GM21619 (cell line): Measurements from ENCODE around the gene CNGA1.

Experiments
- ATAC-seq: cut with Tn5 transposase; IDR thresholded peaks from one replicate; pipeline ENCODE4 v1.9.1; 2021; ENCODE audit not compliant: unreplicated experiment

The CNGA1 gene

DNA sequence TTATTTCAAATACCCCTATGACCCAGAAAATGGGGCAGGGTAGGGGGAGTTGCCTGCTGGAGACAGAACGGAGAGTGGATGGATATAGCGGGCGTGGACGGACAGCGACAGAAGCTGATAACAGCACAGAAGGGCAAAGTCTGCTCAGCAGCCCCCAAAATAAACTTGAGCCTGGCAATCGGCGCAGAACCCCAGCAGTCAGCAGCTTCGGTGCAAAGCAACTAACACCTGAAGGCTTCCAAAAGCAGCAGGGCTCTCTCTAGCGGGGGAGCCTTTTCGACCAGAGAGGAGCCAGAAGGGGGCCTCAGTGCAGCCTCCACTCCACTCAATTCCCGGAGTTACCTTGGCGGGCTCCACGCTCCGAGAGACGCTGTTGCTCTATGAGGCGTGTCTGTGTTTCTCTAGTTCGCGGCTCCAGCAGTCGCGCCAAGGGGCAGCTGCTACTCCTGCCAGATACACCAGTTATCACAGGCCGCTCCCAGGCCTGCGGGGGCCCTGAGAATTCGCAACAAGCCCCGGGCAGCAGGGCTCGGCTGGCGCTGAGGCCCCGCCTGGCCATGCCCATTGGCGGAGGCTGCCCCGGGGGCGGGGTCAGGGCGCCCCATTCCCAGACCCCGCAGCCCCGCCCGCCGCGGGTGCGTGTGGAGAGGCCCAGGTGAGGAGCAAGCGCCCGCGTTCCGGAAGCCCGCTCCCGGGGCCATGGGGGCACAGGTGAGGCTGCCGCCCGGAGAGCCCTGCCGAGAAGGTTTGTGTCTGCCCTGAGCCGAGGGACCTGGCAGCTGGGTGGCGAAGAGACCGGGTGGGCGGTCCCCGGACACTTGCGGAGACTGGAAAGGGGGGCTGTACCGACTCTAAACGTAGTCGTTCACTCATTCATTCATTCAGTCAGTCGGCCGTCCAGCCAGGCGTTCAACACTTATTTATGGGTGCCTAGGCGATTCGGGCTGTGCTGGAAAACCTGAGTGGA is at the start of gene CNGA1, which contains the start of gene NIPAL1:
Gene CNGA1, minus strand, starts transcription at position 541 of the 967 bp plus-strand sequence. CDS start 63,992 bp downstream, outside the sequence.
Gene NIPAL1, plus strand, starts transcription at position 632 of the 967 bp plus-strand sequence. Its CDS starts 68 bp downstream, at position 700.
- ATAC-seq: peak; percentile 81

DNA sequence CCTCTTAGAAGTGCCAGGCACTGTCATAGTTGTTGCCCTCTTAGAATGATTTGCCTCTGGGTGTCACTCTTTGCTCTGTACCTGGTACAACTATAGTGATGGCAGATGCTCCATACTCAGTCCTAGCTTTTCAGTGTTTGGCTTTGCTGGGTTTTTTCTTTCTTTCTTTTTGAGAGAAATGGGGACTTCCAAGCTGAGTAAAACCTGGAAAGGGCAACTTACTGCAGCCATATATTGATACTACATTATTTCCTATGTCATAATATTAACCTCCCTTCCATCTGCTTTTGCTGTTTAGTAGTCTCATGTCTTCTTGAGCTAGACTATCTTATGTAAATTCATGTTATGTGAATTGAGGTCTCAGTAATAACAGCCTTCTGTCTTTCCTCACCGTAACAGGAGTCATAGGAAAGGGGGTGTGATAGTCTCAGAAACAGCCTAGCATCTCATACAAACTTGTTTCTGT is 49.1 kb upstream of the CNGA1 start:
- ATAC-seq: peak; percentile 69

DNA sequence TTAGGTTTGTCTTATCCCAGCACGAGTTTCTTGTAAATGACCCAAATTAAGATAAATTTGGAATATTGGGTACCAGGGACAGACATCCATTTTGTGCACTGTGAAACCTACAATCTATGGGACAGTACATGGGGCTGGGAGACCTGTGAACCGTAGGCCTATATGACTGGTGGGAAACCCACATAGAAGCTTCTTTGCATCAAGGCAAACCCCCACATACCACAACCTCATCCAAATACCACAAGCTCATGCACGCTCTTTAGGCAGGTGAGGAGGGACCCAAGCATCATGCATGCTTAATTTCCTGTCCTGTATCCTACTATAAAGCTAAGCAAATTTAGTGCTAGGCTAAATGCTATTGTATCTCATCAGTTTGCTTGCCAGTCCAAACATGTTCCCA is 47.9 kb upstream of the CNGA1 start:
- peak; percentile 49 for ATAC-seq

DNA sequence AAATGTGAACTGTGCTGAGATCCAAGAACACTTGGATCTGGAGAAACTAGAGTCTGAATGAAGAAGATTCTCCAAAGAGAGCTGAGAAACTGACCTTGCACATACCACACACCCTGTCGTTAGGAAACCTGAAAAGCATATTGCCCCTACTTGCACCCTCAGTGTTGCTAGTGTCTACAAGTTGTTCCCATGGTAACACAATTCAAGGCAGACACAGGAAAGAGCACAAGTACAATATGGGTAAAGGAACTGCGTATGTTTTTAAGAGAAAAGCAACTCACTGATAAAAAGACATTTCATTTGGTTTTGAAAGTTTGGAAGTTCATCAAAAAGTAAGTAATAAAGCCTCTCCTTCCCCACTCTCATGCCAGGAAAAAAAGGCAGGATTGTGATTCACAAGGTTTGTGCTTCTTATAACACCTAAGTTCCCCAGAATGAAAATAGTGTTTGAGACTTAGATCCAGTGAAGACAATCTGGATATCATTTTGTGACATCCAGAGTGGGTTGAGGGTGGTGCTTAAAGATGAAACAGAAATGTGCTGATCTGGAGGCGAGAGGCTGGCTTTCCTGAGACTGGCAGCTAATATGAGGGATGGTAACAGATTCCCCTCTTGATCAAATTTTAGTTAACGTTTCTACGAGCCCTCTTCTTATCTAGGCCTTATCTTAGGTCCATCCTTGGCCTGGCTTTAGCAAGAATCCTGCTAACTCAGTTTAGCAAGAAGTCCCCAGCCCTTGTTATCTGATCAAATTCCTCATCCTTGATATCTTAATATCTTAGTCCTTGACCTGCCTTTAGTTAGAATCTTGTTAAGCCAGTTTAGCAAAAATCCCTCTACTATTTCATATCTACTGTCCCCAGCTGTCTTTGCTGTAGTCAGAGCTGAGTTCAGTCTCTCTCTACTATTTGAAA is 42.4 kb upstream of the CNGA1 start:
- no peak for ATAC-seq

DNA sequence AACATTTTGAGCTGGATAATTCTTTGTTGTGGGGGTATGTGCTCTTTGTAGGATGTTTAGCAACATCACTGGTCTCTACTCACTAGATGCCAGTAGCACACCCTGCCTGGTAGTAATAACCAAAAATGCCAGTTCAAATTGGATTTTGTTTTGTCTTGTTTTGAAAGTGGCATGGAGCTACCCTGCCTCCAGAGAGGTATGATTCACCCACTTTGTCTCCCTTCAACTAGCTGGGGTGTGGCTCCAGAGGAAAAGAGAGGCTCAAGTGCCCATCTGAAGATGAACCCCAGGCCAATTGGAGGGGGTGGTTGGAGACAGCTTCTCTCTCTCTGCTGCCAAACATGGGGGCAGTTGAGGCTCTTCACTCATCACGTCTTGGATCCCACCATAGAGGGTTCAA is 34.6 kb upstream of the CNGA1 start:
- no peak for ATAC-seq

DNA sequence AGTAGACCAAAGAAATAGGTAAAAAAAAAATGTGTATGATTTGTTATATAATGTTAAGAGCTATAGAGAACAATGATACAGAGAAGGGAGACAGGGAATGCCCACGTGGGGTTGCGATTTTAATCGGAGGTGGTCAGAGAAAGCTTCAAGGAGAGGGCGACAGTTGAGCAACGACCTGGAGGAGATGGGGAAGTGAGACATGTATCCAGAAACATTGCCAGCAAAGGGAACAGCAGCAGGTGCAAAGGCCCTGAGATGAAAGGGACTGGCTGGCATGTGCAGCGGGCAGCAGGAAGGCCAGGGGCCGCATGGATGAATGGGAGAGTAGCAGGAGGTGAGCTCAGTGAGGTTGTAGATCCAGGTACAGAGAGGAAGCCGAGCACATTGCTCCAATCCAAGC is 33.0 kb upstream of the CNGA1 start:
- no peak for ATAC-seq

DNA sequence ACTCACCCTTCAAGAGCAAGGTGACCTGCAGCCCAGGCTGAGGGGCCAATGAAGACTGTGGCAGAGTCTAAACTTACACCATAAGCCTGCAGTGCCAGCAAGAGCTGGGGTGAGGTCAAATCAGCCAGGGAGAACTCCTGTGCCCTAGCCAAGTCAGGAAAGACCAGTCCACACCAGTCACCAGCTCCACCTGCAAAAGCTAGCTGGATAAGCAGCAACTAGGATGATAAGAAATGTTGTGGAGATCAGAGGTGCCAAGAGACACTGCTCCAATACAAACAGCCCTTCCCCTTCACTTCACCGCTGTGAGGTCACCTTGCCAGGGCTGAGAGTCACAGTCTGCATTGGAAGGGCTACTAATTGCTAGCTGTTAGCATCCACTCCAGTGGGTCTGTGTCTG is 31.4 kb upstream of the CNGA1 start:
- no peak for ATAC-seq

DNA sequence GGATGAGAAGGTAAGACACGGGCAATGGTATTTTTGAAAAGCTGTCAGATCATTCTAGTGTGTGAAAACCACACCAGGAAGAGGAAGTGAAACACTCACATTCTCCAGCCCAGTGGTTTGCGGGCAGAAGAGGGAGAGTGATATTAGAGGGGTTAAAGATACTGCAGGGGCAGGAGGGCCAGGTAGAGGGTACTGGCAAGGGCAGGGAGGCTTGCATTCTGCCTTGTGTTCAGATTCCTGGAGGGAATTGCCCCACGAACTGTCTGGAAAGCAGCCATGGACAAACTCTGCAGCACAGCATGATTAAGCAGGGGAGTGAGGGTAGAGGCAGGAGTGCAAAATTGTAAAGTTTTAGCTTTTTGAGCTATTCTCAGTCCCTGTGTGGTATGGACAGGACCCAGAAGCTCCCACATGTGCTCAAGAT is 31.0 kb upstream of the CNGA1 start:
- peak; percentile 98 for ATAC-seq

DNA sequence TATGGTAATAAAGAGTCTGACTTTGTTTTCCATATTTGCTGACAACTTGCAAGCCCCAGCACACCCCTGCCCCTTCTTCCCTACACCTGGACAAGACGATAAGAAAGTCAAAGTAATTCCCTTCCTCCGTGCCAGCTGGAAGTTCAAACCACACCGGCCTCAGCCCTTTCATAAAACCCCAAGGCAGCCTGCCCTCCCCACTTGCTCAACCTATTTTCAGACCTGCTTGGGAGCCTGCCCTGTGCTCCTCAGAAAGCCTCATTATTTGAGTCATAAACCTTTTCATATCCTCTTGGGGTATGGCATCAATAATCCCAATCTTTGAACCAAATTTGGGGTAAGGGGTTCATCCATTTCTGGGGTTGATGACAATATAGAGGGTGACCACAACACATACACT is 29.6 kb upstream of the CNGA1 start:
- ATAC-seq: no peak

DNA sequence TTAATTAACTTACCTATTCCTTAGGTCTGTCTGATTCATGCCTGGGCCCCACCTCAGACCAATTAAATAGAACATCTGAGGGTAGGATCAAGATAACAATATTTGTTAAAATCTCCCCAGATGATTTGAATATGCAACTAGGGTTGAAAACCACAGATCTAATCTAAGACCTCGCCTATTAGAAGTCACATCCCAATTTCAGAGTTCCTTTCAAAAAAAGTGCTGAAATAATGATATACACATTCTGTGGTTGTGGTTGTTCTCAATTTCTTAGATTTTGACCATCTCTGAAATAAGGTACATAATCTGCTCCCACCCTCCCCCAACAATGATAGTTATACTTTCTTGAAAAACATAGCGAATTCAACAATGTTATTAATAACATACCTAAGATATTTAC is 27.8 kb upstream of the CNGA1 start:
- ATAC-seq: no peak

DNA sequence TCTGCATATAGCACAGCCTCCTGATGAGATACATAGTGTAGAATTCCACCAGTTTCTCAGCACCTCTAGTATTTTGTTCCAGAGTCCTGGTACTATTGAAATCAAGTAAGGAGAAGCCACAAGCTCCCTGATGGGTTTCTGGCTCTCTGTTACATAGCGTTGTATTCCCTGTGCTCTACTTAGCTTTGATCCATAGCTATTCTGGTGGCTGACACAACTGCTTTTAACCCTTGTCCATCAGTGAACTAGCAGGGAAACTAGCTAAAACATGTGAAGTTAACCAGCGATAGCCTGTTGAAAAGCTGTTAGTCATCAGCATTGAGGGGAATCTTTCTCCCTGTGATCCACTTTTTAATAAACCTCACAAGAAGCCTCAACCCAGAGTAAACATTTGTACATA is 27.0 kb upstream of the CNGA1 start:
- ATAC-seq: no peak

DNA sequence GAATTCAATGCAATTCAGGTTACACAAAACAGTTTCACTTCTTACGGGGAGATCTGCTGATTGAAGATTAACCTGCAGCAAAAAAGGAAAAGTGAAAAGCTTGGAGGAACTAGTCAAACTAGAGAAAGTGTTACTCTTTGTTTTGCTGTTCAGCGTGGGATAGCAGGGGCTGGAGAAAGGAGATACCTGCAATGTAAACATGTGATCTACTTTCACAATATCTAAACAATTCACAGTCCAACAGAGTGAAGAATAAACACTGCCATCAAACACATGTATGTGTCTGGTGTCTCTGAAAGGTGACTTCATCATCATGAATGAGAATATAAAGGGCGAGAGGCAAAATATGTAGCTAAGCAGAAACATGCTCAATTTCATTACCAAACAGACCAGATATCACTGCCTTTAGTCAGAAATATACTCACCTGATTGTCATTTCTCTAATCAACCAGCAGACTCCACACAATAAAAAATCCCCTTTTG is 26.5 kb upstream of the CNGA1 start:
- ATAC-seq: no peak

DNA sequence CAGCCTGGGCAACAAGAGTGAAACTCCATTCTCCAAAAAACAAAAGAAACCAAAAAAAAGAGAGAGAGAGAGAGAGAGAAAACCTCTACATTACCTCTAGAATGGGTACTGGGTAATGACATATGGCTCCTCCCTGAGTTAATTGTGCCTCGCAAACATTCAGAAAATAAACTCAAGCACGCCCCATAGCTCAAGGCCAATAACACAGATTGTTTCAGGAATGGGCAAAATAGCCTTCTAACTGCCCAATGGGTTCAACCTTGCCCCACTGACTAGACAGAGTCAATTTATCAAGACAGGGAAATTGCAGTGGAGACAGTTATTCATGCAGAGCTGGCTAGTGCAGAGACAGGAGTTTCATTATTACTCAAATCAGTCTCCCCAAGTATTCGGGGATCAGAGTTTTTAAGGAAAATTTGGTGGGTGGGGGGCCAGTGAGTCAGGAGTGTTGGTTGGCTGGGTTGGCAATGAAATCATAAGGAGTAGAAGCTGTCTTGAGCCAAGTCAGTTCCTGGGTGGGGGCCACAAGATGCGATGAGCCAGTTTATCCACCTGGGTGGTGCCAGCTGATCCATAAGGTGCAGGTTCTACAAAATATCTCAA is 25.2 kb upstream of the CNGA1 start:
- no peak for ATAC-seq

DNA sequence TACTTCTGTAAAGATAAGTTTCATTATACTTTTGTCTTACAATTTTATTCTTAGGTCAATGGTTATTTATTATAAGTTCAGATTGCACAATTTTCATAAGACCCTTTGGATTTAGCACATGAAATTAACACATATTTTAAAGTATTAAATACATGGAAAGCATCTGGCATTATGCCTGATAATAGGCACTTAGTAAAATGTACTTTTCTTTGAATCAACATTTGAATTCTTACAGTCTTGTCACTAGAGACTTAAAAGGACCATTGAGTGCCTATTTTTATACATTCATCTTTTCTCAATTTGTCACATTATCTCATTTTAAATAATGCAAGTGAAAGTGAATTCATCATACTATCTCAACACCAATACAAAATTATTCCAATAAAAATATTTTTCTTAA is 23.1 kb upstream of the CNGA1 start:
- ATAC-seq: no peak

DNA sequence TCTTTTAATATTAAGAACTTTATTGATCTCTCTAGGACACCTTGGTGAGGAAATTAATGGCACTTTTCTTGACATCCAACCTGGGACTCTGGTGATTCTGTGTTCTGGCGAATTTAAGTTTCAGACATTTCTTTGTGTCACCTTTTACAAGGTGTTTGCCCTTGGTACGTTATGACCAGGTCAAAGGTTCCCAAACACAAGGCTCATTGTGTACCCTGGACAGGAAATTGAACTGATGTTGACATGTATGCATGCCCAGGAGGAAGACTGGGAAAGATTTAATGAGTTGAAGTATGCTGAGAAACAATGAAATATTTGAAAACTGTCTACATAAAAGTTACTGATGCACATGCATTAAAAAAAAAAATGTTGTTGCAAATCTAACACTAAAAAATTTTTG is 22.2 kb upstream of the CNGA1 start:
- ATAC-seq: no peak

DNA sequence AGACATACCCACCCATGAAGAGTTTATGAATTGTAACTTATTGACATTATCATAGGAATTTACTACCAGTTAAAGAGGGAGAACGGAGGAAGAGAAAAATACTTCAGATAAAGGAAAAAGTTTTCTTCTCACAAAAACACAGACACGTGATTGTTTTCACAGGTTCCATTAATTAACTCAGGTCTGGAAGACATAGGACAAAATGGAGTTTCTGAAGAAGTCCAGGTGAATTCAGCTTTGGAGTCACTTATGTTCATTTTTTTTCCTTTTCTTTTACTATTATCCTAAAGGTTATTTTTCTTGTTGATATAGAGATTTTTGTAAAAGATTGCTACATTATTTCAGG is 20.6 kb upstream of the CNGA1 start:
- ATAC-seq: no peak

DNA sequence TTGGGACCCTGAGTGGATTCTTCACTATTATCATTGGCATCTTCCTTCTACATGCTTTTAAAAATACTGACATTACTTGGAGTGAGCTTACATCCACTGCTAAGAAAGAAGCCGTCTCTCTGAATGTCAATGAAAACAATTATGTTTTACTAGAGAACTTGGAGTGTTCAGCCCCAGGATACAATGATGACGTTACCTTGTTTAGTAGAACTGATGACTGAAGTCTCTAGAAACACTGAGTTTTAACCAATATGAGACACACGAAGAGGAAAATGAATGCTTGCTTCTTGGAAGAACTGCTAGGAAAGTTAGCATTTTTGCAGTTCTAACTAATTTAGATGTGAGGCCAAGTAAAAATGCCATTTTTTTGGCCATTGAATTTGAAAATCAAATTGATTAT is 19.5 kb upstream of the CNGA1 start:
- no peak for ATAC-seq

DNA sequence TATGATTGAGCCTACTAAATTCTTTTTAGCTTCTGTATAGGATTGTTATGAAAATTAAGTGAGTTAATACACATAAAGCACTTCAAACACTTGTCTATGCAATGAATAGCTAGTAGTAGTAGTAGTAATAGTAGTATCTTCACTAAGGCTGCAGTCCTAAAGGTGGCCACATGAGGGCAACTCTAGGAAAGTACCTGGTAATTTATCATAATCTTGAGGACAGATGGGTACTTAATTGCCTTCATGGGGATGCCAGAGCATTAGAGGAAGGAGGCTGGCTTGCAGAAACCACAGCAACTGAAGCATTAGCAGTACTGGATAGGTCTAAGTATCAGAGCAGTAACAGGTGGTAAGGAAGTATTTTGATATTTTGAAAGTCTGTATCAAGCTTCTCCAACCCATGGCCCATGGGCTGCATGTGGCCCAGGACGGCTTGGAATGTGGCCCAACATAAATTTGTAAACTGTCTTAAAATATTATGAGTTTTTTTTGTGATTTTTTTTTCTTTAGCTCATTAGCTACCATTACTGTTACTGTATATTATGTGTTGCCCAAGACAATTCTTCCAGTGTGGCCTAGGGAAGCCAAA is 17.4 kb upstream of the CNGA1 start:
- no peak for ATAC-seq

DNA sequence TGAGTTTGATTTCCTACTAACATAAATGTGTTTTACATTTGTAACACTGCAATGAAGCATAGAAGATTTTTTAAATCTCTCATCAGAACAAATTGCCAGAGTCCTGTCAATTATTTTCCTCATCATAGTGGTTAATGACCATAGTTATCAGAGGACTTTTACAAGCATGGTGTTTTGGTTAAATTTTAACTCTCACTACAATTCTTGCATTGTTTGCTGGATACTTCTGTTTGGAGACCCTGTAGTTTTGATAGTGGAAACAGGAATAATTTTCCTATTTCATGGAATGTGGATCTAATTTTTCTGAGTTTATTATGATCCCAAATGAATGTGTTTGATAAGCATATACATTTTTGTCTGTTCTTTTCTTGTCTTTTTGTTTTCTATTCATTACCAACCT is 16.9 kb upstream of the CNGA1 start:
- no peak for ATAC-seq

DNA sequence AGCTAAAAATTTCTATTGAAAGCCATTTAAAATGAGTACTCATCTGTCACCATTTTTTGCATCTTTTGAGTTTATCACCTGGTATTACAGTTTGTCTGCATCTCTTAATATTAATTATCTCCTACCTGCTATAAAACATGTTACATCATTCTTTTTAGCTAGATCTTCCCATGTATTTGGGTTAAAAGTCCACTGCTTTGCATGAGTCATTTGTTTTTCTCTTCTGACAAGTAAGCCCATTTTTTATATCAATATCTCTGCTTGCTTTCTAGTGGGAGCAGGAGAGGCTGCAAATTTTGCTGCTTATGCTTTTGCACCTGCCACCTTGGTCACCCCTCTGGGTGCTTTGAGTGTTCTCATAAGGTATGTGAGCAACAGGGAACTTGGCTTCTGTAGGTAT is 16.2 kb upstream of the CNGA1 start:
- ATAC-seq: no peak
